H1 (cell line): ENCODE results near the gene LIPT2. TPM values are rescaled to one million over a fixed set of nuclear protein-coding genes. Genes with fewer than 3 reads are reported as not detected.
A peak's percentile ranks its signal among the peaks of the same experiment; 100 is the strongest.

Source experiments
- CTCF ChIA-PET: fragments of 300-600 bp; sonication (Branson Sonifier 250); formaldehyde crosslinking; loops from one replicate; lab custom pipeline; 2021; ENCODE audit not compliant: partially characterized antibody; lab: Charles Lee
- POLR2A ChIA-PET: fragments of 300-600 bp; sonication (Branson Sonifier 250); formaldehyde crosslinking; loops from one replicate; lab custom pipeline; 2021; ENCODE audit warnings: inconsistent platforms; ENCODE audit not compliant: partially characterized antibody; lab: Charles Lee
- DNase-seq, 2 experiments: peaks; one replicate each; pipeline versions ENCODE4 v3.0.0 to v3.0.0-alpha.2; 2010 to 2022; ENCODE audit warnings: low spot score in 2 of 2, low read depth in 1 of 2, mixed read lengths in 1 of 2
- FAIRE-seq: peaks from 2 replicates; lab custom pipeline; 2011; peaks lifted over from hg19 to GRCh38; lab: Jason Lieb, UNC
- H2AFZ ChIP-seq: 2 replicates; pipeline ENCODE4 v1.8.1; 2012; ENCODE audit warnings: low read length, inconsistent platforms
- H2AK5ac ChIP-seq: 2 replicates; pipeline ENCODE4 v1.6.1; 2013; ENCODE audit warnings: low read depth, low read length
- H2BK120ac ChIP-seq: replicated peaks from 2 replicates; pipeline ENCODE3; 2013; ENCODE audit warnings: low read depth, low read length, inconsistent platforms
- H2BK12ac ChIP-seq: 2 replicates; pipeline ENCODE4 v1.6.1; 2013; ENCODE audit warnings: low read depth, low read length
- H2BK15ac ChIP-seq: 2 replicates; pipeline ENCODE4 v1.6.1; 2013; ENCODE audit warnings: low read length
- H2BK20ac ChIP-seq: 2 replicates; pipeline ENCODE4 v1.6.1; 2013; ENCODE audit warnings: low read length
- H2BK5ac ChIP-seq: 2 replicates; pipeline ENCODE4 v1.6.1; 2013; ENCODE audit warnings: low read depth, low read length
- H3K14ac ChIP-seq: 2 replicates; pipeline ENCODE4 v1.6.1; 2013; ENCODE audit warnings: inconsistent platforms; ENCODE audit not compliant: insufficient read length
- H3K18ac ChIP-seq: 2 replicates; pipeline ENCODE4 v1.6.1; 2013; ENCODE audit warnings: low read length; ENCODE audit errors: extremely low read depth
- H3K23ac ChIP-seq: 2 replicates; pipeline ENCODE4 v1.6.1; 2013; ENCODE audit warnings: inconsistent platforms; ENCODE audit not compliant: insufficient read length
- H3K23me2 ChIP-seq: 2 replicates; pipeline ENCODE4 v1.6.1; 2013; ENCODE audit warnings: low read depth, low read length
- H3K27ac ChIP-seq: 2 replicates; pipeline ENCODE4 v1.6.1; 2011; ENCODE audit warnings: low read depth, low read length, inconsistent platforms
- H3K27me3 ChIP-seq, 4 experiments: replicated peaks in 1 of 4; 1 replicate in 1 of 4; 2 replicates in 3 of 4; pipeline versions ENCODE4 v1.6.1 to v1.8.1; 2011 to 2013; ENCODE audit warnings: low read length in 3 of 4, mild to moderate bottlenecking in 3 of 4, inconsistent platforms in 2 of 4, mixed read lengths in 2 of 4, moderate library complexity in 1 of 4; ENCODE audit not compliant: control insufficient read depth in 3 of 4, insufficient read depth in 3 of 4; ENCODE audit errors: extremely low read depth in 1 of 4
- H3K36me3 ChIP-seq, 4 experiments: 2 replicates each; pipeline versions ENCODE4 v1.6.1 to v1.8.1; 2011 to 2013; ENCODE audit warnings: mild to moderate bottlenecking in 4 of 4, low read length in 3 of 4, moderate library complexity in 2 of 4, control low read depth in 1 of 4, inconsistent platforms in 1 of 4; ENCODE audit not compliant: insufficient read depth in 4 of 4, control insufficient read depth in 2 of 4
- H3K4ac ChIP-seq: replicated peaks from 2 replicates; pipeline ENCODE3; 2013; ENCODE audit warnings: low read length, low read depth, mixed read lengths, inconsistent platforms; ENCODE audit not compliant: insufficient read length
- H3K4me1 ChIP-seq, 4 experiments: replicated peaks in 1 of 4; 1 replicate in 1 of 4; 2 replicates in 3 of 4; pipeline versions ENCODE4 v1.6.1 to v1.8.1; 2011 to 2013; ENCODE audit warnings: low read length in 3 of 4, inconsistent platforms in 2 of 4, mixed read lengths in 1 of 4; ENCODE audit not compliant: insufficient read depth in 4 of 4, control insufficient read depth in 3 of 4
- H3K4me2 ChIP-seq, 2 experiments: 2 replicates each; pipeline versions ENCODE4 v1.6.1 to v1.8.1; 2011 to 2013; ENCODE audit warnings: low read depth in 2 of 2, low read length in 2 of 2, control low read depth in 1 of 2, inconsistent platforms in 1 of 2, mild to moderate bottlenecking in 1 of 2; ENCODE audit not compliant: insufficient read depth in 1 of 2
- H3K4me3 ChIP-seq, 4 experiments: fragments of 200-600, 300-600 bp in 1 of 4; sonication (generic), shearing (Covaris generic), sonication (Bioruptor Twin) in 1 of 4; 2 replicates each; pipeline versions ENCODE4 v1.5.1 to v1.8.1; 2011 to 2016; ENCODE audit warnings: low read length in 4 of 4, low read depth in 3 of 4, control low read depth in 2 of 4, inconsistent platforms in 2 of 4, mild to moderate bottlenecking in 2 of 4, mixed read lengths in 1 of 4, moderate library complexity in 1 of 4; ENCODE audit not compliant: insufficient read depth in 2 of 4; ENCODE audit errors: extremely low read depth in 1 of 4
- H3K56ac ChIP-seq: replicated peaks from 2 replicates; pipeline ENCODE3; 2013; ENCODE audit warnings: low read depth, mild to moderate bottlenecking, mixed read lengths, low read length, inconsistent platforms; ENCODE audit not compliant: insufficient read length
- H3K79me1 ChIP-seq: 2 replicates; pipeline ENCODE4 v1.6.1; 2013; ENCODE audit warnings: low read depth, low read length, control low read depth
- H3K79me2 ChIP-seq, 2 experiments: 2 replicates each; pipeline versions ENCODE4 v1.6.1 to v1.8.1; 2012 to 2013; ENCODE audit warnings: low read length in 2 of 2, mild to moderate bottlenecking in 2 of 2, inconsistent platforms in 1 of 2; ENCODE audit not compliant: insufficient read depth in 2 of 2, control insufficient read depth in 1 of 2
- H3K9ac ChIP-seq, 4 experiments: replicated peaks in 1 of 4; 1 replicate in 1 of 4; 2 replicates in 3 of 4; pipeline versions ENCODE4 v1.6.1 to v1.8.1; 2011 to 2013; ENCODE audit warnings: low read depth in 3 of 4, low read length in 3 of 4, control low read depth in 2 of 4, mild to moderate bottlenecking in 2 of 4, moderate library complexity in 2 of 4, inconsistent platforms in 1 of 4; ENCODE audit errors: extremely low read depth in 1 of 4
- H3K9me3 ChIP-seq, 2 experiments: 2 replicates each; pipeline versions ENCODE4 v1.6.1 to v1.8.1; 2012 to 2013; ENCODE audit warnings: mild to moderate bottlenecking in 2 of 2, moderate library complexity in 2 of 2, control low read depth in 1 of 2, inconsistent platforms in 1 of 2, low read depth in 1 of 2, low read length in 1 of 2, mixed read lengths in 1 of 2; ENCODE audit not compliant: insufficient read depth in 2 of 2
- H4K20me1 ChIP-seq, 2 experiments: replicated peaks in 1 of 2; 2 replicates each; pipeline versions ENCODE3 to v1.8.1; 2011 to 2013; ENCODE audit warnings: inconsistent platforms in 2 of 2, low read length in 2 of 2, mild to moderate bottlenecking in 1 of 2; ENCODE audit not compliant: insufficient read depth in 2 of 2, control insufficient read depth in 1 of 2
- H4K5ac ChIP-seq: 2 replicates; pipeline ENCODE4 v1.6.1; 2013; ENCODE audit warnings: low read length, low read depth, mixed read lengths, inconsistent platforms; ENCODE audit not compliant: insufficient read length
- H4K8ac ChIP-seq: 2 replicates; pipeline ENCODE4 v1.8.0; 2013; ENCODE audit warnings: mild to moderate bottlenecking, moderate library complexity, low read length, inconsistent platforms; ENCODE audit not compliant: insufficient read depth; ENCODE audit errors: extremely low read depth
- H4K91ac ChIP-seq: replicated peaks from 2 replicates; pipeline ENCODE3; 2013; ENCODE audit warnings: low read length, mixed read lengths, inconsistent platforms; ENCODE audit not compliant: insufficient read length
- CTCF ChIP-seq, 3 experiments: IDR thresholded peaks; 1 replicate in 2 of 3; 2 replicates in 1 of 3; pipeline versions ENCODE4 v1.5.1 to v1.6.1; 2011; ENCODE audit warnings: low read length in 3 of 3, mild to moderate bottlenecking in 3 of 3, inconsistent platforms in 2 of 3, low read depth in 1 of 3, moderate library complexity in 1 of 3; ENCODE audit not compliant: insufficient read depth in 1 of 3; ENCODE audit errors: control extremely low read depth in 1 of 3
- NRF1 ChIP-seq: IDR thresholded peaks from 2 replicates; pipeline ENCODE4 v1.6.1; 2011; ENCODE audit warnings: mild to moderate bottlenecking, low read depth, low read length, improper control_type of control experiment
- RAD21 ChIP-seq, 2 experiments: IDR thresholded peaks in 1 of 2; conservative IDR thresholded peaks in 1 of 2; 2 replicates each; pipeline ENCODE4 v1.6.1; 2011; ENCODE audit warnings: low read depth in 2 of 2, low read length in 2 of 2, improper control_type of control experiment in 1 of 2, inconsistent platforms in 1 of 2, mild to moderate bottlenecking in 1 of 2, moderate library complexity in 1 of 2
- RFX5 ChIP-seq: IDR thresholded peaks from 2 replicates; pipeline ENCODE4 v1.6.1; 2011; ENCODE audit warnings: low read depth, low read length, improper control_type of control experiment, borderline replicate concordance
- WGBS, 2 experiments: shearing (Covaris generic) in 1 of 2; methylation state at CpG; one replicate each; pipeline versions ENCODE4 v1.1.6 to v1.1.7; 2013 to 2015; ENCODE audit warnings: low lambda C conversion rate in 2 of 2, mixed read lengths in 2 of 2, inconsistent platforms in 1 of 2, low coverage in 1 of 2, missing lambda C conversion rate in 1 of 2; ENCODE audit not compliant: insufficient replicate concordance in 2 of 2, insufficient coverage in 1 of 2, insufficient read length in 1 of 2; ENCODE audit errors: extremely low coverage in 1 of 2, missing lambda C conversion rate in 1 of 2; 5-methylcytosine and 5-hydroxymethylcytosine counted together
- polyA plus RNA-seq, 7 experiments: library from polyadenylated mRNA; depleted of rRNA in 3 of 7; stranded (reverse) in 5 of 7; unstranded in 2 of 7; fragments of >200 nt in 5 of 7; fragments of 200-250 nt in 2 of 7; gene quantifications; 1 replicate in 5 of 7; 2 replicates in 1 of 7; 4 replicates in 1 of 7; pipeline versions ENCODE4 v1.2.1 to v1.2.3, GENCODE V29; 2011 to 2013; ENCODE audit warnings: missing spikeins in 2 of 7, mixed read lengths in 2 of 7
- total RNA-seq: library from RNA; stranded (reverse); fragmentation: NEBNext Ultra II Directional; extraction: Animal tissue kit (Norgen Biotek cat#: 25700); gene quantifications from 2 replicates; pipeline ENCODE4 v1.2.1, GENCODE V29; 2021

Gene LIPT2
- total and polyA plus RNA-seq, 2 of the 8 experiments (the other 6 are each of a cell fraction or from before 2014, with no cell fraction given) = 6.4 to 16.7 TPM

- TF ChIP-seq CTCF (IDR thresholded peaks at IDR 0.05; ENCODE audit: control extremely low read depth in 1 of 3, insufficient read depth in 1 of 3, low read depth in 1 of 3, low read length in 3 of 3) = peak; percentile 29 to 43 (median 42)
- no peak for TF ChIP-seq NRF1
- TF ChIP-seq RFX5 = no peak
- peak; percentile 15 to 44; a peak in 2 of 4 replicates for TF ChIP-seq RAD21 (IDR thresholded peaks at IDR 0.05 in 1 of 2, conservative IDR thresholded peaks at IDR 0.05 in 1 of 2; ENCODE audit: low read depth in 2 of 2, low read length in 2 of 2)
- H4K91ac ChIP-seq = no peak overlapping the region
- no peak overlapping the region for H3K4me2 ChIP-seq
- no peak overlapping the region for H3K9ac ChIP-seq
- ChIA-PET CTCF (interaction anchor here (0.7 to 4.0 kb wide), 4 partner anchors 13 to 82 kb away, joined by 3 to 27 read pairs (median 6); no protein-coding TSS in a partner anchor), POLR2A (interaction anchor here (1.7 kb wide), 1 partner anchor 21 kb away, joined by 3 read pairs; the partner anchor contains the start of gene KCNE3)
- H2BK20ac ChIP-seq = no peak overlapping the region
- no peak overlapping the region for H2AK5ac ChIP-seq
- H2AFZ ChIP-seq = no peak overlapping the region
- H3K79me2 ChIP-seq = no peaks in the 10 kb centered on the region
- no peaks in the 10 kb centered on the region for H4K20me1 ChIP-seq
- H3K27ac ChIP-seq = no peak overlapping the region
- WGBS, 2 experiments = 80% methylated on average over 1 of the region's 1 CpG; no CpG with 5 or more reads in 1 of the 2 experiments
- H2BK12ac ChIP-seq = no peak overlapping the region
- no peak overlapping the region for H3K14ac ChIP-seq
- H2BK5ac ChIP-seq = no peak overlapping the region
- H3K27me3 ChIP-seq = no peaks in the 10 kb centered on the region
- peaks cover 0 to 4% (median 1%) of the 10 kb centered on the region in 4 experiments; a peak in 2 of 7 replicates for H3K4me1 ChIP-seq
- no peak overlapping the region for H4K5ac ChIP-seq
- H3K23me2 ChIP-seq = no peaks in the 10 kb centered on the region
- no peak overlapping the region for H3K4me3 ChIP-seq
- no peak overlapping the region for H3K18ac ChIP-seq
- no peaks in the 10 kb centered on the region for H3K9me3 ChIP-seq
- no peaks in the 10 kb centered on the region for H3K79me1 ChIP-seq
- H3K56ac ChIP-seq = no peak overlapping the region
- no peak overlapping the region for H2BK120ac ChIP-seq
- FAIRE-seq (no peak), DNase-seq (no peak)
- no peak overlapping the region for H3K4ac ChIP-seq
- H4K8ac ChIP-seq = no peak overlapping the region
- H2BK15ac ChIP-seq = no peak overlapping the region
- no peaks in the 10 kb centered on the region for H3K36me3 ChIP-seq
- no peak overlapping the region for H3K23ac ChIP-seq
Measured at GRCh38 chr11:74487875-74488274, 5.6 kb downstream of the LIPT2 start.
